HG02623 (cell line): ENCODE data around the gene ADCY9.
"Not testable (repeated sequence)": the region's sequence is repeated elsewhere in the genome, so short reads cannot be mapped to it uniquely, and the experiment has no call there.

Experiments
- ATAC-seq: cut with Tn5 transposase; IDR thresholded peaks from one replicate; pipeline ENCODE4 v1.9.1; 2021; ENCODE audit warnings: moderate library complexity; ENCODE audit not compliant: unreplicated experiment

Gene ADCY9

GRCh38 chr16:3983081-3983520 lies 133.1 kb downstream of the ADCY9 start:
- no peak for ATAC-seq

DNA sequence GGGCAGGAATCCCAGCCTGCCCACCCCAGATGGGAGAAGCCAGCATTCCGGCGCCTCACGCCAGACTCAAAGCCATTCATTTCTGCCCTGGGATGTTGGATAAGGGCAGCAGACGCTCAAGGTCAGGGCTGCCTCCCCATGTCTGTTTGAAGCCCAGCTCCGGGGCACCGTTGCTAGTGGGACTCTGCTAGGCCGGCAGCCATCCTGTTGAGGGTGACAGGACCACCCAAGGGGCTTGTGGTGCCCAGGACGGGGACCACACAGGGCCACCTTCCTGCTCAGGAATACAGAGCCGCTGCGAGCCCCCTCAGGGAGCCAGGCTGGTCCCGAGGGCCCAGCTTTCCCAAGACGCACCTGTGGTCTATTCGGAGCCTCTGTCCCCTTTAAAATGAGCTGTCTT lies 134.0 kb downstream of the ADCY9 start:
- ATAC-seq, result no peak

DNA sequence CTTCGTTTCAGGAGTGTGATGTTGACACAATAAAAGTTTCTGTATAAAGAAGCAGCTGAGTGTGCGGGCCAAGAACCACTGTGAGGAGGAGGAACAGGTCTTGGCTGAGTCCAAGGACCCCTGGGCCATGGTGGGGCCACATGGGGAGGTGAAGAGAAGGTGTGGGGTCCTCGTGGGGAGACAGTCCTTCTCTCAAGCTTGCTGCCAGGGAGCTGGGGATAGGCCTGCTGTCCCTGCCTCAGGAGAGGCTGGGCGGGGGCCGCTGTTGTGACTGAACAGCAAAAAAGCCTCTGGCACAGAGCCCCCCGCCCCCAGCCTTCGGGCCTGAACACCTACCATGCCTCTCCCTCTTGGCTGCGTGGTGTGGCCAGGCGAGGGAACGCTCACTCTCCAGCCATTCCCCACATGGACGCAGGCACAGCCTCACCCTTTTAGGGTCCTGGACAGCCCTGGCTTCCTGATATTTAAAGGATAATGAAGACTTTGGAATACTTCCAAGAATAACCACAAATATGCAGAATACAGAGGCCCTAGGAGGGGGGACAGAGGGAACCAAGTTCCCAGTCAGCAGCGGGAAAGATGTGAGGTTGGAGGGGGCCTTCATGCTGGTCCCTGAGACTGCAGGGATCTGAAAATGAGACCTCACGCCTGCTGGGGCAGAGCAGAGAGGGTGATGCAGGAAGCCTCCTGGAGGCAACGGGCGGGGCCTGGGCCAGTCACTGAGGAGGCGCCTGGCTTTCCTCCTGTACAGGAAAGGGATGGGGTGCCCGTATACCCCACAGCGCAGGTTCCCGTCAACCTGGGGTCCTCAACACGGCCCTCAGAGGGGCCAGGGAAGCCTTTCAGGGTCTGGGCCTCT lies 135.8 kb downstream of the ADCY9 start:
- ATAC-seq, result no peak

GRCh38 chr16:3979518-3979917 lies 136.7 kb downstream of the ADCY9 start:
- no peak for ATAC-seq

- ATAC-seq, result no peak
Observed at GRCh38 chr16:3979070-3979469, 137.2 kb downstream of the ADCY9 start.

DNA sequence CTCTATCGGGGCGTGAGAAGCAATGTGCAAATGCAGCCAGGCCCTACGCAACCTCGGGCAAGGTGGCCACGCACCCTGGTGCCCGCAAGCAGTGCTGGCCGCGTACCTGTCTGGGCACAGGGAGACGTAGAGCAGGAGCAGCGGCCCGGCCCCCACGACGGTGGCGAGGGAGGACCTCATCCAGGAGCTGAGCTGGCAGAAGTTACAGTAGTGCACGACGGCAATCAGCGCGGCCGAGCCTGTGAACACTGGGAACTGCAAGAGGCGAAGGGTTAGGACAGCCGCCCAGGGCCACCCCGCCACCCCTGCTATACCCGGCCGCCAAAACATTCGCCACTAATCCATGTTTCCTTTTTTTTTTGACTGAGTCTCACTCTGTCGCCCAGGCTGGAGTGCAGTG lies 138.9 kb downstream of the ADCY9 start:
- ATAC-seq, result no peak

- ATAC-seq, result no peak
Observed at GRCh38 chr16:3974751-3975150, 141.5 kb downstream of the ADCY9 start.

- ATAC-seq, result no peak
Observed at GRCh38 chr16:3971706-3972105, 144.5 kb downstream of the ADCY9 start.

DNA sequence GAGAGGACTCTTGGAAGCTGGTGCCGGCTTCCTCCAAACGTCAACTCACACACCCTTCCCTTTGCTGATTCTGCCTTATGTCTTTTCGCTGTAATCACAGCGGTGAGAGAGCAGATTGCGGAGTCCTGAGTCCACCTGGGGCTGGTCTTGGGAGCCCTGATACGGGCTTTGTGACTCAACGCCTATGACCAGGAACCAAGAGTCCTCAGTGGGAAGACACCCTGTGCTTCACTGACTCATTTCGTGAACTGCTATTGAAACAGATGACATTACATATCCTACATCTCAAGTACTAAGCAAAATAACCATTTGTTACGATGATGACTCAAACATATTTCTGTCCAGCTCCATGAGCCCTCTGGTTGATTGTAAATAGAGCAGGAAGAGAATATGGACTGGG lies 145.0 kb downstream of the ADCY9 start:
- ATAC-seq, result no peak

DNA sequence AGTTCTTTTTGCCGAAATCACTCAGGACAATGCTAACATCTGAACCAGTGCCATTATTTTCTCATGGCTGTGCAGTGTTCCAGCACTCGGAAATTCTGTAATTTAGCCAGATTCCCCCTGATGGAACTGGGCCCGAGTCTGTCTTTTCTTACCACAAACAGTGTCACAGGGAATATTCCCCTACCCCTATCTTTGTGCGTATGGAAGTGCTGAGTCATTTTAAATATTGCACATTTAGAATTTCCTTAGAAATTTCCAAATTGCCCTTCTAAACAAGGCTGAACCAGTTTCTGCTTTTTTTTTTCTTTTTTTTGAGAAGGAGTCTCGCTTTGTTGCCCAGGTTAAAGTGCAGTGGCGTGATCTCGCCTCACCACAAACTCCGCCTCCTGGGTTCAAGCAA lies 147.7 kb downstream of the ADCY9 start:
- ATAC-seq, result no peak

GRCh38 chr16:3966681-3967080 lies 149.6 kb downstream of the ADCY9 start:
- ATAC-seq, result no peak

- ATAC-seq, result no peak
Observed at GRCh38 chr16:3965781-3966582, 150.3 kb downstream of the ADCY9 start.

DNA sequence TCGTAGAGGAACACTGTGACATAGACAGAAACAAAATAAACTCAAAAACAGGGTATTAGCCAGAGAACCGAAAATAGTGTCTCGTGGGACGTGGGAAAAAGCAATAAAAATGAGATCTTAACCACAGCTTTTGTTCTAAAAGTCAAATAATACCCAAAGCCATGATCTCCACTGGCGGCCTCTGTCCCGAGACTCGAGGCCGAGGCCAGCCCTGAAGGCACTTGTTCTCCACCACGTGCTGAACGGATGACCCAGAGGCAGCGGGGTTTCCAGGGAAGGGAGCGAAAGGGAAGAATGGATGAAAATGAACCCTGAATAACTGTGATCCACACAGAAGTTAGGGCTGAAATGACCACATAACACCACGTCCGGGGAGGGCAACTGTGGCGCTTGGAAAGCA lies 150.9 kb downstream of the ADCY9 start:
- ATAC-seq, result no peak

- no peak for ATAC-seq
Observed at GRCh38 chr16:3964686-3965290, 151.5 kb downstream of the ADCY9 start.

- no peak for ATAC-seq
Observed at GRCh38 chr16:3963886-3964685, 152.2 kb downstream of the ADCY9 start.

DNA sequence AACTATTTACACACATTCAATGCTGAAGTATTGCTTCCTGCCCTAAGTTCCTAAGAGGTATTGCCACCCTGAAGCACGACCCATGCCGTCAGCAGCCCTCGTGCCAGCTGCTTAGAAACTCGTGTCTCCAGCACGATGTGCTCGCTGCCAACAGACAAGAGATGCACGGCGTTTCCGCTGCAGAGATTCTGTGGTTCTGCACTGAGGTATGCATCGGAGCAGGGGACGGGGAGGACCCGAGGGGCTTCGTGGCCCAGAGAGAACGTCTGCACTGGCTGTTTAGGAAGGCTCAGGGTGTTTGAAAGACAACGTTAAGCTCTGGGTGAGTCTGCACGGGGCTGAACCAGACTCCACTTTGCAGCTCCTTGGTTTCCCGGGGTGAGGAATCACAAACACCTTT lies 153.0 kb downstream of the ADCY9 start:
- ATAC-seq, result no peak

DNA sequence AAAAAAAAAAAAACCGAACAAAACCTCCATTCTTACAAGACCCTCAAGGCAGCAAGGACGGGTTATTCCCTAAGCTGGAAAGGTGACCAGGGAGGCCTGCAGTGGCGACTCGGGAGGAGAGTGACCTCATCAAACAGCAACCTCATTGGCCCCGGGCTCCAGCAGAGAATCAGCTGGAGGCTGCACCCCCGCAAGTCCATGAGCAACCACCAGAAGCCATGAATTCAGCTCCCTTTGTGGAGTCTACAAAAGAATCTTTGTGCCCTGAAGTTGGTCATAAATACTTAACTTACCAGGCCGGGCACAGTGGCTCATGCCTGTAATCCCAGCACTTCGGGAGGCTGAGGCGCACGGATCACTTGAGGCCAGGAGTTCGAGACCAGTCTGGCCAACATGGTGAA lies 154.8 kb downstream of the ADCY9 start:
- no peak for ATAC-seq

DNA sequence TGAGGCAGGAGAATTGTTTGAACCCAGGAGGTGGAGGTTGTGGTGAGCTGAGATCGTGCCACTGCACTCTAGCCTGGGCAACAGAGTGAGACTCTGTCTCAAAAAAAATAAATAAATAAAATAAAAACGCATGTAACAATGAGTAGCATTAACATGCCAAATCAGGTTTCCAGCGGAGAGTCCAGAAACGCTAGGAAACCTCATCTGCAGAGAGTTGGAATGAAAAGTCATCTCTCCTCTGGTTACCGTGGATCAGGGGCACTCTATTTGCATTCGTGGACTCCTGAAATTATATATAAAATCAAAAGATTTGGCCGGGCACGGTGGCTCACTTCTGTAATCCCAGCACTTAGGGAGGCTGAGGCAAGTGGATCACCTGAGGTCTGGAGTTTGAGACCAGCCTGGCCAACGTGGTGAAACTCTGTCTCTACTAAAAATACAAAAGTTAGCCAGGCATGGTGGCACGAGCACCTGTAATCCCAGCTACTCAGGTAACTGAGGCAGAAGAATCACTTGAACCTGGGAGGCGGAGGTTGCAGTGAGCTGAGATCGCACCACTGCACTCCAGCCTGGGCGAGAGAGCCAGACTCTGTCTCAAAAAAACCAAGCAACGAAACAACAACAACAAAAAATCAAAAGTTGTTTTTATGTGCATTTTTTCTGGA lies 156.2 kb downstream of the ADCY9 start:
- ATAC-seq, result not testable (repeated sequence)

- ATAC-seq, result no peak
Observed at GRCh38 chr16:3959148-3959547, 157.1 kb downstream of the ADCY9 start.

DNA sequence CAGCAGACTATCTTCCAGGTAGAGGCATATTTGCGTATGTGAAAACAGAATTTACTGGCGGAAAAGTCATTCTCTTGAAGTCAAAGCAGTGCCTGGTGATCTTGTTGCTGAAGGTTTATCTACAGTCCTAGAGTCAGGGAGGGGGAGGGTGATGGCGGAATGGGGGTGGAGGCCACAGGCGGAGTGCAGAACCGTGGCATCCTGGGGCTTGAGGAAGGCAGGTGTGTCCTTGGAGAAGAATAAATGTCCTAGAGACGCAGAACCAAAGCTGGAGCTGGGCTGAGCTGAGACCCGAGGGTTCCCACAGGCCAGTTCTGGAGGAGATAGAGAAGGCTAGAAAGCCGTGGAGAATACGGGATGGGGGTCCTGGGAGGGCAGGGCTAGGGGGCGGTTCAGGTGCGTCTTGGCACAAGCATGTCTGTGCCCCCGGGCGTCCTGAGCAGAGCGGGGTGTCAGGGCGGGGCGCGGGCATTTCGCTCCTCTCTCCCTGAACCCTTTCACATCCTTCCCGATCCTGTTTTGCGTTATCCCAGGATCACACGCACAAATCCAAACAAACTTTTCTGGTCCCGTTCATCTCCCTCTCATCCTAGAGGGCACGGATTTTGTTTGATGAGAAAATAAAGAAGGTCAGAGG lies 158.8 kb downstream of the ADCY9 start:
- no peak for ATAC-seq
